NCI-H510A (cell line): Measurements from ENCODE around the gene OSBPL1A.

Source experiments
- DNase-seq: peaks from one replicate; lab custom pipeline; 2025; lab: John Stamatoyannopoulos, UW

Gene OSBPL1A

GRCh38 chr18:24267878-24268277 is 129.7 kb downstream of the OSBPL1A start:
- no peak for DNase-seq

GRCh38 chr18:24266131-24266530 is 131.5 kb downstream of the OSBPL1A start:
- no peak for DNase-seq

- no peak for DNase-seq
These were observed 132.0 kb downstream of the OSBPL1A start for GRCh38 chr18:24265502-24266064.

- DNase-seq = no peak
These were observed 134.6 kb downstream of the OSBPL1A start for GRCh38 chr18:24263050-24263449.

GRCh38 chr18:24262087-24262486 is 135.5 kb downstream of the OSBPL1A start:
- DNase-seq = no peak

GRCh38 chr18:24259869-24260641 is 137.6 kb downstream of the OSBPL1A start:
- DNase-seq = no peak

- DNase-seq = no peak
These were observed 143.6 kb downstream of the OSBPL1A start for GRCh38 chr18:24254071-24254470.

GRCh38 chr18:24249716-24250115 is 147.9 kb downstream of the OSBPL1A start:
- no peak for DNase-seq

- no peak for DNase-seq
These were observed 149.3 kb downstream of the OSBPL1A start for GRCh38 chr18:24248359-24248758.

- DNase-seq = no peak
These were observed 151.5 kb downstream of the OSBPL1A start for GRCh38 chr18:24246143-24246542.

- DNase-seq = no peak
These were observed 152.9 kb downstream of the OSBPL1A start for GRCh38 chr18:24244698-24245097.

GRCh38 chr18:24243677-24244076 is 153.9 kb downstream of the OSBPL1A start:
- no peak for DNase-seq

- no peak for DNase-seq
These were observed 158.3 kb downstream of the OSBPL1A start for GRCh38 chr18:24239341-24239740.

GRCh38 chr18:24238387-24238786 is 159.2 kb downstream of the OSBPL1A start:
- DNase-seq = no peak

- no peak for DNase-seq
These were observed 162.7 kb downstream of the OSBPL1A start for GRCh38 chr18:24234850-24235418.

GRCh38 chr18:24234330-24234729 is 163.3 kb downstream of the OSBPL1A start:
- no peak for DNase-seq

- DNase-seq = no peak
These were observed 164.8 kb downstream of the OSBPL1A start for GRCh38 chr18:24232800-24233199.

GRCh38 chr18:24231773-24232735 is 165.6 kb downstream of the OSBPL1A start:
- DNase-seq = no peak

GRCh38 chr18:24230766-24231165 is 166.9 kb downstream of the OSBPL1A start:
- no peak for DNase-seq

GRCh38 chr18:24228667-24229041 is 169.0 kb downstream of the OSBPL1A start:
- no peak for DNase-seq

GRCh38 chr18:24227977-24228666 is 169.5 kb downstream of the OSBPL1A start:
- no peak for DNase-seq

- no peak for DNase-seq
These were observed 177.3 kb downstream of the OSBPL1A start for GRCh38 chr18:24220318-24220688.
